NCI-H146 treated with DMSO at 0.1 percent for 48 hours (cell line): ENCODE data around the gene TGIF2.
"Not testable (repeated sequence)": the region's sequence is repeated elsewhere in the genome, so short reads cannot be mapped to it uniquely, and the experiment has no call there.

Source experiments
- DNase-seq: peaks from one replicate; lab custom pipeline; 2025; ENCODE audit not compliant: unreplicated experiment; lab: John Stamatoyannopoulos, UW

Gene TGIF2

DNA sequence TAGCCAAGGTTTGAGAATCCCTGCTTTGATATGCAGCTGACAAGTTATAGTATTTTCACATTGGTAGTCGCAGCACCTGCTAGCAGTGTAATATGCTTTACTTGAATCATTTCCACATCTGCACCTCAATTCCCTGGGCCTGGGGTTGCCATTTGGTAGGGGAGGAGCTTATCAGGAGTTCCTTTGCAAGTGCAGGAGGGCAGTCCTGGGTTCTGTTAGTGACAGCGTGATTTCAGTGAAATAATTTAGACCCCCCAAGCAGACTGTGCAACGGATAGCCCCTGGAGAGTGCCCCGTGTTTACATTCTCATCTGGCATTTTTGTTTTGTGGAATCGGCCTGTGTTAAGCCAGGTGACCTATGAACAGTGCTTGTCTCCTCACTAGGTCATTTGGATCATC, 38.2 kb downstream of the TGIF2 start:
- DNase-seq: no peak

DNA sequence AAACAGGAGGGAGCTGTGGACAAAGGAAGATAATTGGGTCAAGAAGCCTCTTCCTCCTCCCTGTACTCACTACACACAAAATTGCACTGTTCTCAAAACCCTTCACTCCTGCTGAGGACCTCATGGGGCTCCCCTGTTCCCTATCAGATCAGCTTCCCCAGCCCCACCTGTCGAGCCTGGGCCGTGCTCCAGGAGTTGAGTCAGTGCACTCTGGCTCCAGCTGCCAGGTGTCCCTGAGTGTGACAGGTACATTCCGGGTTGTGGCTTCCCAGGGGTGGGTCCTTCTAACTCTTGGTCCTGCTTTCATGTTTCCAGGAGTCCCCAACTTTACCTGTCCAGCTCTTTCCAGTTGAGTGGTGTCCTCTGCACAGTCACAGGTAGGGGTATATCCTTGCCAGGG, 40.6 kb downstream of the TGIF2 start:
- peak; percentile 27 for DNase-seq

DNA sequence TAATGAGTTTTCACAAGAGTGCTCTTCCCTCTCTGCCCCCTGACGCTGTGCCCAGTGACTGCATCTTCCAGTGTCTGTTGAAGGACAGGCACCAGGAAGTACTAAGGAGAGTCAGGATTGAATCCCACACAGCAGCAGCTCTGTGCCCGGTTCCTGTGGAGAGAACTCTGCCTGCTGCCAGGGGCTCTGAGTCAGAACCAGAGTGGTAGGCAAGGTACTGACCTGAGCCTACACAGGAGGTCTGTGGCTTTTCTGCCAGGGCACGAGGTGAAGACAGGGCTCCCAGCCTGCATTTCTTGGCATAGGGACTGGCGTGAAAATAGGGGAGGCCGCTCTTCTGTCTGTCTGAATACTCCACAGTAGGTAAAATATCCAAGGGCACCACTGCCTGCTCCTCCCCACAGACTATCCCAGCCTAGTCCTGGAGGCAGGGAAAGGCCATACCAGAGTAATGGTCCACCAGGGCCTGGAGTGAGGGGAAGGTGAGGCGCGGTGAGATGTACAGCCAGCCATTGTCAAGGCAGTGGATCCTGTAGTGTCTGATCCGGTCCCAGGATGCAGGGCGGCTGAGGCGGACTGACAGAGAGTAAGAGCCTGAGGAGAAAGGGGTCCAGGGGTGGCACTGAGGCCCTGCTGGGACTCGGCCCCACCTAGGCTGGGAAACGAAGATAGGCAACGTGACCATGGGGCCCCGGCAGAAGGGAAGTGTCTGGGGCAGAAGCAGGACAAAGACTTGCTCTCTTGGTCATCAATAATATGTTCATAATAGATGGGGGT, 41.6 kb downstream of the TGIF2 start:
- no peak for DNase-seq

DNA sequence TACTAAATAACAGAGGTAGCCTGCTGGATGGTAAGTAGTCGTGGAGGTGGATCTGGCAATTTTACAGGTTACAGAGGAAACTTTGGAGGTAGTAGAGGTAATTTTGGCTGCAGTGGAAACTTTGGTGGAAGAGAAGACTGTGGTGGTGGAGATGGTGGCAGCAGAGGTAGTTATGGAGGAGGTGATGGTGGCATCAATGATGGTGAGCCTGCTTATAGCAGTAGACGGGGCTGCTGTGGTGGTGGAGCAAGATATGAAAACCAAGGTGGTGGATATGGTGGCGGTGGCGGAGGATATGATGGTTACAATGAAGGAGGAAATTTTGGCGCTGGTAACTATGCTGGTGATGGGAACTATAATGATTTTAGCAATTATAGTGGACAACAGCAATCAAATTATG, 47.5 kb downstream of the TGIF2 start:
- DNase-seq: no peak

DNA sequence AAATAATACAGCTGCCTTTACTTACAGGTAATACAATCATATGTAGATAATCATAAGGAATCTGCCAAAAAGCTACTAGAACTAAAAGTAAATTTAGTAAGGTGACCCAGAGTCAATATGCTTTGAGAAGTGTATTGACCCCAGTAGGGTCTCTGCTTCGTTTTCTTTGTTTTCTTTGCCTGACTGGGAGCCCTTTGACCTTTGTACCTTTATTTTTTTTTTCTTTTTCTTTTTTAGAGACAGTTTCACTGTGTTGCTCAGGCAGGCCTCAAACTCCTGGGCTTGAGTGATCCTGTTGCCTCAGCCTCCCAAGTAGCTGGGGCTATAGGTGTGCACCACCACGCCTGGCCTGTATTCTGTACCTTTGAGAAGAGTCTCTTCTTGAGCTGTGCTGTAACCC, 50.0 kb downstream of the TGIF2 start:
- DNase-seq: no peak

DNA sequence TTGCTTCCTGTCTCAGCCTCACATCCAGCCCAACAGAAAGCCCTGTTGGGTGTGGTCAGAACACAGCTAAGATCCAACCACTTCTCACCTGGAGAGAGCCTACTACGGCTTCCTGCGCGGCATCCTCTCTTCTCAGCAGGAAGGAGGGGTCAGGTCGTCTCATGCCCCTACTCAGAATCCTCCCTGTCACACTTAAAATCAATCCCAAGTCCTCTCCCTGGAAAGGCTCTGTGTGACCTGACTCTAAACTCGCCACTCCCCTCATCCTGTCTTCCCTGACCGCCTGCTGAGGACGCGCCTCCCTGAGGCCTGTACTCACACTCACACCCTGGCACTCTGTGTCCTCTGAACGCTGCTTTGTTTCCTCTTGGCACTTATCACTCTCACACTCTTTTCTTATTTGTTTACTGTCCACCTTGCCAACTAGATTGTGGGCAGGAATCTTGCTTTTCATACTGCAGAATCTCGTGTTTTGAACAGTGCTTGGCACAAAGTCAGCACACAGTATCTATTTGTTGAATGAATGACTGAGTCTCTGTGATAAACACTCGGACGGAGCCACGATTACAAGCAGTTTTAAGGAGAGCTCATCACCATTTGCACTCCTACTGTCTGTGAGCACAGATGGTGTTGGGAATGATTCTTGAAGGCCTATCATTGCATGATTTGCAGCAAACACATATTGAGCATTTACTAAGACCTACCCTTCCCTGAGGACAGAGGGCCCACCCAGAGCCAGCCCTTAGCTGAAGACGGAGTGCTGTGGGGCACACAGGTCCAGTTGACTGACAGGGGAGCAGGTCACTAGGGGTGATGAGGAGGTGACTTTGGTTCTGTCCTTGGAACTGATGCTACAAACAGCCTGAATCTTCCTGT, 50.9 kb downstream of the TGIF2 start:
- no peak for DNase-seq

DNA sequence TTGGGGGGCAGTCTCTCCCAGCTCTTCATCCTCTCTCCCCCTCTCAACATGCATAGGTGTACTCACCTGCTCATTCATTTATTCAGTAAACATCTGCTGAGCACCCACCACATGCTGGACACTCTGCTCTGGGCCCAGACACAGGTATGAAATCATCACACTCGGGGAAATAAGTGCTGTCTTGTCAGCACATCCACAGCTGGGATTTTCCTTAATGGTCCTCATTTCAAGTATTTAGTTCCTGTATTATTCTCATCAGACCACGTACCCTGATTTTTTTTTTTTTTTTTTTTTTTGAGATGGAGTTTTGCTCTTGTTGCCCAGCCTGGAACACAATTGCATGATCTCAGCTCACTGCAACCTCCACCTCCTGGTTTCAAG, 51.5 kb downstream of the TGIF2 start:
- no peak for DNase-seq

DNA sequence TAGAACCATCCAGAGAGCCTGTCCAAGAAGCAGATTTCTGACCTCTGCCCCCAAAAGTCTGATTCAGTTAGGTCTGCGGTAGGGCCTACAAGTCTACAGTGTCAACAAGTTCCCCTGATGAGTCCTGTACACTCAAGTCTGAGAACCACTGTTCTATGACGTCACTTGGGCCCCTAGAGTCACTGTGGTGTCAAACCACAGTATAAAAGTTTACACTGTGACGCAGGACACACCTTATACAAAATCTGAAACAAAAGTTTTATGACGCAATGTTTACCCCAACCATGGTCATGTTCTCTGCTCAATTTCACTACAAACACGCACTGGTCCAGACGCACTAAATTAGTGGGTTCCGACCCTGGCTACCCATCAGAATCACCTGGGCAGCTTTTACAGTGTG, 54.7 kb downstream of the TGIF2 start:
- no peak for DNase-seq

DNA sequence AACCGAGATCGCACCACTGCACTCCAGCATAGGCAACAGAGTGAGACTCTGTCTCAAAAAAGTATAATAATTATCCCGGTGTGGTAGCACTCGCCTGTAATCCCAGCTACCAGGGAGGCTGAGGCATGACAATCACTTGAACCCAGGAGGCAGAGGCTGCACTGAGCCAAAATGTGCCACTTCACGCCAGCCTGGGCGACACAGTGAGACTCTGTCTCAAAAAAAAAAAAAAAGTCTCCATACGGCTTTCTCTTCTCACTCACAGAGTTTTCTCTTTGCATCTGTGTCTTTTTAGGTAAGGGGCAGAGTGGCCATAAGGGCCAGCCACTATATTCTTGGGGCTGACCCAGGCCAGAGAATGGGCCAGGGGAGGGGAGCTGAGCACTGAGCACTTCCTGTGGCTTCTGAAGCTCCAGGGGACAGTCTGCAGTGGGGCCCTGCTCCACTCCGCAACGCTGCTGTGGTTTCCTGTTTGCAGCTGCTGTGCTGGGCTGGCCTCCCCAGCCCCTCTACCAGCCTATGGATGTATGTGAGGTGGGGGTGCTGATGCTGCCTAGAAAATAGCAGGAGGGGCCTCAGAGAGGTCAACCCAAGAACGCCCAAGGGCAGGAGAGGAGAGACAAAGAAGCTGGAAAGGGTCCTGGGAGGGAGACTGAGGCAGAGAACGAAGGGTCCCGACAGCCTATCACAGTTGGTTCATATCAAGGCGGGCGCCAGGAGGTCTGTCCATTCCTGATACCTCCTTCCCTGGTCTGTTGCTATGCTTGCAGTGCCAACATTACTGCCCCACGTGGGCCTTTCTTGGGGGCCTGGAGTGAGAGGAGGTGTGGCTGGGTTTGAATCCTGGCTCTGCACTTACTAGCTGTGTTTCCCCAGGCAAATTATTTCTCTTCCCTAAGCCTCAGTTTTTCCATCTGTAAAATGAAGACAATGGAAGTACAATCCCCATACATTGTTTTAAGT, 56.6 kb downstream of the TGIF2 start:
- no peak for DNase-seq

DNA sequence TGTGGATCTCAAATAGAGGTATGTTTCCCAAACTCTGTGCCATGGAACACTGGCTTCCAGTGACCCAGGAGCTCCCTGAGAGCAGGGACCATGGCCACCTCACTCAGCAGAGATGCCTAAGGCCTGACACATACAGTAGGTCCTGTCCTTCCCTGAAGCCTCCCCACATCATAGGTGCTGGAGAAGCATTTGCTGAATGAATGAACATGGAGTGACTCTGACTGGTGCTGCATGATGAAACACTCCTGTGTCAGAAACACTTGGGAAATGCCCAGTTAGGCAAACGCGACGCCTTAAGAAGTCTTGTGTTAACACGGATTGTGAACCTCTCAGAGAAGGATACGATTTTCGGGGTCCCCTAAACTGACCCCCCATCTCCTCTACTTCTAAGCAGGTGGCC, 58.2 kb downstream of the TGIF2 start:
- DNase-seq: no peak

DNA sequence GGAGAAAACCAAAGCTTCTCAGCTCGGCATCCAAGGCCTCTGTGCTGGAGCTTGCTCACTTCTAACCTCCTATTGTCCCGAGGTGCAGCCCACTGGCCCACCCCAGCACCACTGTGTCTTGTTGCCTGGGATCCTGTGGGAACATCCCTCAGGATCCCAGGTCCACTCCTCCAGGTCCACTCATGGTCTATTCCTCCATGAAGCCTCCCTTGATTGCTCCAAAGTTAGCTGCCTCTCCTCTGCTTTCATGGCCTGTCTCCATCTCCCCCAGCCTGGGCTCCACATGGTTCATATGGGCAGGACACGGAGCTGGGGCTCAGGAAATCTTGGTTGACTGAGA, 58.7 kb downstream of the TGIF2 start:
- no peak for DNase-seq

DNA sequence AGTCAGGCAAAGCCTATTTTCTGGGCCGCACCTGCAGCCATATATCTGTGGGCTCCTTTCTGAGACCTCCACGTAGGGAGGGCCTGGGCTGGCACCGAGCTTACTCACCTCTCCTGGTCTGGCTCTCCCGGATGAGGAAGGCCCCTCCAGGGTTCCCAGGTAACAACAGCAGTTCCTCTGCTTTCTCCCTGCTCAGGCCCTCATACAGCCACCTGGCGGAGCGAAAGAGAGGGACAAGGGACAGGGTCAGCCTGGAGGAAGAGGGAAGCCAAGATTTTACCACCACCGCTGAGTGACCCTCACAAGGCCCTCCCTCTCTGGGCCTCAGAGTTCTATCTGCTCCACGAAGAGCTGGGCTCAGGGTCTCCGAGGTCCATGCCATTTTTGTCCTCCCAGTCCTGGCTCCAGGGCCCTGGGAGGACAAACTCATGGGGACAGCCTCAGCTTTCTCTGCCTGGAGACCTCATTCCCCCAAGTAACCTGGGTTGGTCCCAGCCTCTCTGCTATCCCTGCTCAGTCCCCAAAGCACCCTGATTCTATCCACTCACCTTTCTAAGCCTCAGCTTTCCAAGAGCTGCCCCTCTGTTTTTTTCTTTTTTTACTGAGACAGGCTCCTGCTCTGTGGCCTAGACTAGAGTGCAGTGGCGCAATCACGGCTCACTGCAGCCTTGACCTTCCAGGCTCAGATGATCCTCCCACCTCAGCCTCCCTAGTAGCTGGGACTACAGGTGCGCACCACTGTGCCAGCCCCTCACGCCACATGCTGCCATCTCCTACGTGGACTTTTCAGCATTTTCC, 59.3 kb downstream of the TGIF2 start:
- no peak for DNase-seq

DNA sequence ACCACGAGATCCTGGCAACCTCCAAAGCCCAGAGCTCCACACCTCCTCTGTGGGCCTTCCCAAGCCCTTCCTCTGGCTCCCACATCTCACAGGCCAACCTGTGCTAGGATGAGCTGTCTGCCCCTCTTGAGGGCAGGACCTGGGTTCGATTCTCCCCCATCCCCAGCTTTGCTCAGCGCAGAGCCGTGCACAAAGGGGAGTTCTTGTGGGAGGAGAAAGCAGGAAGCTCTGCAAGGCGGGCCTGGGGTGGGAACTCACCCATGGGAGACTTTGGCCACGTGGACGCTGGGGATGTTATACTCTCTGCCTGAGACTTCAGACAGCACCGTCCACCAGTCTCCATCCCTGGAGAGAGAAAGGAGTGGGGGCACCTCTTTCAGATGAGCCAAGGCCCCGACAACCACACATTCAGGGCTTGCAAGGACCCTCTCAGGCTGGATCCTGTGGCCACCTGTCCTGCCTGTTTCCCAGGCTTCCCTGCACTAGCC, 59.9 kb downstream of the TGIF2 start:
- DNase-seq: no peak

DNA sequence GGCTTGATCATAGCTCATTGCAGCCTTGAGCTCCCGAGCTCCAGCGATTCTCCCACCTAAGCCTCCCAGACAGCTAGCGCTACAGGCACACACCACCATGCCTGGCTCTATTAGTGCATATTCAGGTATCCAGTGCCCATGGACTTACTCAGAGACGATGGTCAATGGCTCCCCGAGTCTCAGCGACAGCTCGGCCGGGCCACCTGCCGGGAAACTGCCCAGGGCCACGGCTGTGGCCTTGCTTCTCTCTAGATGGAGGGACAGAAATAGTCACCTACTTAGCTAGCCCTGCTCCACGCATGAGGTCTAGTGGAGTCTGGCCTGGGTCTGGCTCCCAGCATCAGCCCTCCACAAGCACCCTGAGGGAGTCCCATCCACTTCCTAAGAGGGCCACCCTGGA, 60.9 kb downstream of the TGIF2 start:
- DNase-seq: no peak

DNA sequence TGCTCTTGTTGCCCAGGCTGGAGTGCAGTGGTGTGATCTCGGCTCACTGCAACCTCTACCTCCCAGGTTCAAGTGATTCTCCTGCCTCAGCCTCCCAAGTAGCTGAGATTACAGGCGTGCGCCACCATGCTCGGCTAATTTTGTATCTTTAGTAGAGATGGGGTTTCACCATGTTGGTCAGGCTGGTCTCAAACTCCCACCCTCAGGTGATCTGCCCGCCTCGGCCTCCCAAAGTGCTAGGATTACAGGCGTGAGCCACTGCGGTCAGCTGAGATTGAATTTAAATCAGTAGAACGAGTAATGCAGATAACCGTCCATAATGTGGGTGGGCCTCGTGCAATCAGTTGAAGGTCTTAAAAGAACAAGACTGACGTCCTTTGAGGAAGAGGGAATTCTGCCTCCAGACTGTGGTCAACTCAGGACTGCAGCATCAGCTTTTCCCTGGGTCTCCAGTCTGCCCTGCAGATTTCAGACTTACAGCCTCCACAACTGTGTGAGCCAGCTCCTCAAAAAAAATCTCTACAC, 65.5 kb downstream of the TGIF2 start:
- DNase-seq: not testable (repeated sequence)

DNA sequence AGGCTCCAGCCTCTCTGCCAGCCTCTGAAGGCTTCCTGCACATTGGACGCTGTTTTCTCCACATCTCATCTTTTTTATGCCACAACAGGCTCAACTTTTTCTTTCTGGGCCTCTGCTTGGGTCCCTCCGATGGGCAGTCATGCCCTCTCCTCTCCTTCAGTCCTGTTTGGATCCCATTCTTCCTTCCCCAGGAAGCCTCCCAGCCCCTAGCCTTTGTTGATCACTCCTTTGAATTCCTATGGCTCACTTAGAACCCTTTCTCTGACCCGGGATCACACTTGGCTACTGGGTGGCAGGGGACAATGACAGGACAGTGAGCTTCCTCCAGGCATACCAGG, 68.1 kb downstream of the TGIF2 start:
- DNase-seq: no peak

DNA sequence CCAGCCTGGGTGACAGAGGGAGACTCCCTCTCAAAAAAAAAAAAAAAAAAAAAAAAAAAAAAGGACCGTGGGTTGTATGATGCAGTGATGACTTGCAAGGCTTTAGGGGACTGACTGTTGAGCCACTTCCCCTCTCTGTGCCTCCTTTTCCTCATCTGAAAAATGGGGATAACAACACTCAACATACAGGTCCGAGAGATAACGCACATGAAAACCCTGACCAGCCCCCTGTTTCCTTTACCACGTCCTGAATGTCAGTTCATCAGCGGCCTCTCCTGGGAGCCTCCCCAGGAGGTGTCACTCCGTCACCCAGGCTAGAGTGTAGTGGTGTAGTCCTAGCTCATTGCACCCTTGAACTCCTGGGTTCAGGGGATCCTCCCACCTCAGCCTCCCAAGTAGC, 68.7 kb downstream of the TGIF2 start:
- DNase-seq: no peak
